HCT116 (cell line): Measurements from ENCODE around the gene ANTKMT. TPM values are rescaled to one million over a fixed set of nuclear protein-coding genes. Genes with fewer than 3 reads are reported as not detected.

Source experiments
- ATAC-seq: fragments of 200-7000 bp; cut with Tn5 transposase; 2 replicates; pipeline ENCODE4 v1.9.1; 2020; ENCODE audit warnings: mild to moderate bottlenecking, moderate library complexity
- BruUV-seq: library from RNA; stranded (reverse); fragments of 400-500 nt; replicated peaks from 2 replicates; lab custom pipeline; 2021; lab: Mats Ljungman, UMichigan
- CTCF ChIA-PET: fragments of 300-600 bp; sonication (Branson Sonifier 250); formaldehyde crosslinking; loops from one replicate; lab custom pipeline; 2021; ENCODE audit warnings: antibody characterized with exemption; lab: Charles Lee
- POLR2A ChIA-PET: fragments of 300-600, 350-600 bp; sonication (Branson Sonifier 250); formaldehyde crosslinking; loops from one replicate; lab custom pipeline; 2021; ENCODE audit warnings: antibody characterized with exemption; lab: Charles Lee
- RAD21 ChIA-PET, 2 experiments: fragments of 300-600 bp; sonication (Branson Sonifier 250); formaldehyde crosslinking; loops; one replicate each; lab custom pipeline; 2023; ENCODE audit warnings: low total read pairs in 2 of 2; ENCODE audit not compliant: uncharacterized antibody in 2 of 2, unreplicated experiment in 2 of 2, low non-redundant PET in 1 of 2; lab: Charles Lee
- DNase-seq: peaks from one replicate; pipeline ENCODE4 v3.0.0-alpha.2; 2010; ENCODE audit warnings: low read depth, low spot score
- H2AFZ ChIP-seq: fragments of 200-600 bp; shearing (Covaris generic), sonication (generic); 2 replicates; pipeline ENCODE4 v1.6.1; 2017; ENCODE audit warnings: low read depth, mixed run types, mixed read lengths, antibody characterized with exemption, low read length; ENCODE audit not compliant: poor library complexity, severe bottlenecking
- H3K27ac ChIP-seq: 2 replicates; pipeline ENCODE4 v1.5.1; 2012; ENCODE audit warnings: low read depth, low read length
- H3K27me3 ChIP-seq: fragments of 200-600 bp; sonication (generic); 2 replicates; pipeline ENCODE4 v1.6.1; 2016; ENCODE audit warnings: mixed run types, low read length, mixed read lengths; ENCODE audit not compliant: insufficient read depth
- H3K36me3 ChIP-seq, 2 experiments: fragments of 200-500 bp in 1 of 2; fragments of 200-600 bp in 1 of 2; sonication (Bioruptor generic) in 1 of 2; sonication (generic) in 1 of 2; 2 replicates each; pipeline versions ENCODE4 v1.5.1 to v1.6.1; 2014 to 2016; ENCODE audit warnings: low read length in 2 of 2, inconsistent platforms in 1 of 2, mixed read lengths in 1 of 2, mixed run types in 1 of 2; ENCODE audit not compliant: insufficient read depth in 2 of 2, control insufficient read depth in 1 of 2
- H3K4me1 ChIP-seq, 2 experiments: fragments of 200-600 bp in 1 of 2; sonication (generic) in 1 of 2; 2 replicates each; pipeline versions ENCODE4 v1.5.1 to v1.6.1; 2012 to 2017; ENCODE audit warnings: low read length in 2 of 2, inconsistent platforms in 1 of 2, mild to moderate bottlenecking in 1 of 2, mixed read lengths in 1 of 2, mixed run types in 1 of 2, moderate library complexity in 1 of 2; ENCODE audit not compliant: insufficient read depth in 2 of 2, control insufficient read depth in 1 of 2
- H3K4me2 ChIP-seq: fragments of 200-600 bp; sonication (generic); 2 replicates; pipeline ENCODE4 v1.6.1; 2017; ENCODE audit warnings: mixed run types, low read length, mixed read lengths
- H3K4me3 ChIP-seq, 2 experiments: fragments of 200-600 bp in 1 of 2; sonication (generic) in 1 of 2; replicated peaks in 1 of 2; 2 replicates each; pipeline ENCODE4 v1.5.1; 2011 to 2016; ENCODE audit warnings: low read length in 2 of 2, control low read depth in 1 of 2, low read depth in 1 of 2, mild to moderate bottlenecking in 1 of 2, mixed read lengths in 1 of 2, mixed run types in 1 of 2
- H3K79me2 ChIP-seq: fragments of 200-600 bp; sonication (generic); 2 replicates; pipeline ENCODE4 v1.6.1; 2017; ENCODE audit warnings: mild to moderate bottlenecking, mixed run types, low read length, moderate library complexity, mixed read lengths; ENCODE audit not compliant: insufficient read depth
- H3K9ac ChIP-seq: fragments of 200-600 bp; sonication (generic); 2 replicates; pipeline ENCODE4 v1.6.1; 2016; ENCODE audit warnings: low read length, mixed read lengths
- H3K9me2 ChIP-seq: fragments of 200-600 bp; sonication (generic), shearing (Covaris generic); 2 replicates; pipeline ENCODE4 v1.6.1; 2017; ENCODE audit warnings: mixed run types, mild to moderate bottlenecking, moderate library complexity; ENCODE audit not compliant: insufficient read depth
- H3K9me3 ChIP-seq, 2 experiments: fragments of 200-500 bp in 1 of 2; fragments of 200-600 bp in 1 of 2; sonication (Bioruptor generic) in 1 of 2; sonication (generic) in 1 of 2; 2 replicates each; pipeline ENCODE4 v1.6.1; 2014 to 2017; ENCODE audit warnings: low read length in 2 of 2, mixed read lengths in 2 of 2, inconsistent platforms in 1 of 2, low read depth in 1 of 2, mild to moderate bottlenecking in 1 of 2, mixed run types in 1 of 2, moderate library complexity in 1 of 2; ENCODE audit not compliant: control insufficient read depth in 1 of 2, insufficient read depth in 1 of 2
- H4K20me1 ChIP-seq: fragments of 200-600 bp; sonication (generic), shearing (Covaris generic); 2 replicates; pipeline ENCODE4 v1.6.1; 2017; ENCODE audit warnings: mixed run types, mild to moderate bottlenecking, moderate library complexity; ENCODE audit not compliant: insufficient read depth
- CBX3 ChIP-seq: IDR thresholded peaks from 2 replicates; pipeline ENCODE4 v1.6.1; 2012; ENCODE audit warnings: low read depth
- ELF1 ChIP-seq: IDR thresholded peaks from 2 replicates; pipeline ENCODE4 v1.6.1; 2012; ENCODE audit warnings: low read depth, borderline replicate concordance
- EZH2 ChIP-seq: fragments of 200-600 bp; sonication (generic); IDR thresholded peaks from 2 replicates; pipeline ENCODE4 v1.6.1; 2017; ENCODE audit warnings: antibody characterized with exemption, mixed run types
- JUND ChIP-seq: IDR thresholded peaks from 2 replicates; pipeline ENCODE4 v1.6.1; 2012
- RAD21 ChIP-seq: IDR thresholded peaks from 2 replicates; pipeline ENCODE4 v1.6.1; 2012; ENCODE audit warnings: low read depth, mild to moderate bottlenecking
- SRF ChIP-seq: IDR thresholded peaks from 2 replicates; pipeline ENCODE4 v1.6.1; 2012; ENCODE audit warnings: low read depth
- intact Hi-C: fragments of 100-400 bp; cut with micrococcal nuclease; formaldehyde crosslinking; loops from 2 replicates; pipeline ENCODE4 v1.10.0; 2022
- total RNA-seq: library from RNA; stranded (reverse); gene quantifications from one replicate; pipeline ENCODE4 v1.2.1, GENCODE V29; 2021; ENCODE audit not compliant: unreplicated experiment
- TF ChIP-seq, protein P1 (sequence below): IDR thresholded peaks from 2 replicates; pipeline ENCODE4 v1.6.1; 2012; ENCODE audit warnings: low read depth
- TF ChIP-seq, protein P2 (sequence below), 3 experiments: fragments of 200-600 bp in 1 of 3; sonication (generic) in 1 of 3; IDR thresholded peaks in 2 of 3; conservative IDR thresholded peaks in 1 of 3; 2 replicates each; pipeline ENCODE4 v1.5.1; 2012 to 2017; ENCODE audit warnings: low read depth in 2 of 3, low read length in 2 of 3, antibody characterized with exemption in 1 of 3, borderline replicate concordance in 1 of 3, control low read depth in 1 of 3, mild to moderate bottlenecking in 1 of 3, mixed read lengths in 1 of 3, mixed run types in 1 of 3, moderate library complexity in 1 of 3; ENCODE audit not compliant: insufficient read depth in 1 of 3

The ANTKMT gene
- total RNA-seq, 1 experiment from 2014 or later: 65.4 TPM

DNA sequence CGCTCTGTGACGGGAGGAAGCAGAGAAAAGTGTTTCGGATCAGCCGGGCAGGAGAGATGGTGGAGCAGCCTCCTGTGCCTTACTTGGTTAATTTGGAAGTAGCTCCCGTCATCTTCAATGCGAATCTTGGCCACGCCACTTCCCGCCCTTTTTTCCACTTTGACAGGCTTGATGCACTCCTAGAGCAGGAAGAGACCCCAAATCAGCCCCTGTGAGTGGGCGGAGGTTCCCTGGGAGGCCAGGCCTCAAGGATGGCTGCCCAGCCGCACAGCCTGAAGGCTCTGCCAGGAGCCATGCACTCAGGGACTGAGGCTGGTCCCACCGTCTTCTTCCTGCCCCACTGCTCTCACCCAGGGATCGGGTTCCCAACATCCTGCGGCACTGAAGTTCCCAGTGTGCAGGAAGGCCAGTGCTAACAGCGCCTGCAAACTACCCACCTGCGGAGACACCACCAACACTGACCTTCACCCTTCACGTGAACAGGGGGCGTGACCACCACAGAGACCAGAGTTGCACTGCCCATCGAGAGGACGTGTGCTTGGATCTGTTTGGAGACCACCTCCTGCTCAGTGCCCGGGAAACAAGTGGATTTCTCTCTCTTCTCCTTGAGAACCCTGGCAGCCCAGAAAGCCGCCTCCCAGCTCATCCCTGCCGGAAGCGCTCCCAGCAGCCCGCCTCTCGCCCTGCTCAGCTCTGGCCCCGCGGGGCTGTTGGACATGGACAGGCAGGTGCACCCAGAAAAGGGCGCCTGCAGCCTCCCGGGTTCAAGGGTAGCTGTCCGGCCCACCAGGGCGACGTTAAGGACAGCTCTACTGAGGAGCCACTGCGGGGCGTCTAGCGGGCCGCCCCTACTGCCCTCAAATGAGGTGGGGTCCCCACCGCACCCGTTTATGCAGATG is 18.9 kb downstream of the ANTKMT start:
- ATAC-seq (peak; percentile 20; the same call in 1 of the 2 replicates), DNase-seq (no peak)
- no peaks in the 10 kb centered on the region for H3K9me2 ChIP-seq
- H3K27ac ChIP-seq: peak overlapping the region; percentile 62
- H2AFZ ChIP-seq: no peak overlapping the region
- ChIA-PET CTCF (interaction anchor here (1.4 to 2.2 kb wide), 2 partner anchors 11 kb away, joined by 7 to 9 read pairs; no protein-coding TSS in a partner anchor), POLR2A (interaction anchor here (0.7 to 1.4 kb wide), 3 partner anchors 12 to 19 kb away, joined by 3 to 5 read pairs (median 4); partner anchors contain the start of gene ANTKMT)
- H3K4me1 ChIP-seq: peaks cover 8 to 21% of the 10 kb centered on the region in 2 experiments
- peak overlapping the region; percentile 90 for H3K9ac ChIP-seq
- intact Hi-C loops: no loop called here
- peaks cover 12% of the 10 kb centered on the region; the same call in 1 of the 2 replicates for H3K79me2 ChIP-seq
- H3K9me3 ChIP-seq: no peaks in the 10 kb centered on the region
- peak overlapping the region; percentile 84 to 90 for H3K4me3 ChIP-seq
- no peaks in the 10 kb centered on the region for H3K27me3 ChIP-seq
- peaks cover 6 to 14% of the 10 kb centered on the region in 2 experiments for H3K36me3 ChIP-seq
- TF ChIP-seq RAD21 (no peak), JUND (no peak), EZH2 (no peak), CBX3 (no peak), ELF1 (no peak), SRF (no peak)
- TF ChIP-seq, protein P1, sequence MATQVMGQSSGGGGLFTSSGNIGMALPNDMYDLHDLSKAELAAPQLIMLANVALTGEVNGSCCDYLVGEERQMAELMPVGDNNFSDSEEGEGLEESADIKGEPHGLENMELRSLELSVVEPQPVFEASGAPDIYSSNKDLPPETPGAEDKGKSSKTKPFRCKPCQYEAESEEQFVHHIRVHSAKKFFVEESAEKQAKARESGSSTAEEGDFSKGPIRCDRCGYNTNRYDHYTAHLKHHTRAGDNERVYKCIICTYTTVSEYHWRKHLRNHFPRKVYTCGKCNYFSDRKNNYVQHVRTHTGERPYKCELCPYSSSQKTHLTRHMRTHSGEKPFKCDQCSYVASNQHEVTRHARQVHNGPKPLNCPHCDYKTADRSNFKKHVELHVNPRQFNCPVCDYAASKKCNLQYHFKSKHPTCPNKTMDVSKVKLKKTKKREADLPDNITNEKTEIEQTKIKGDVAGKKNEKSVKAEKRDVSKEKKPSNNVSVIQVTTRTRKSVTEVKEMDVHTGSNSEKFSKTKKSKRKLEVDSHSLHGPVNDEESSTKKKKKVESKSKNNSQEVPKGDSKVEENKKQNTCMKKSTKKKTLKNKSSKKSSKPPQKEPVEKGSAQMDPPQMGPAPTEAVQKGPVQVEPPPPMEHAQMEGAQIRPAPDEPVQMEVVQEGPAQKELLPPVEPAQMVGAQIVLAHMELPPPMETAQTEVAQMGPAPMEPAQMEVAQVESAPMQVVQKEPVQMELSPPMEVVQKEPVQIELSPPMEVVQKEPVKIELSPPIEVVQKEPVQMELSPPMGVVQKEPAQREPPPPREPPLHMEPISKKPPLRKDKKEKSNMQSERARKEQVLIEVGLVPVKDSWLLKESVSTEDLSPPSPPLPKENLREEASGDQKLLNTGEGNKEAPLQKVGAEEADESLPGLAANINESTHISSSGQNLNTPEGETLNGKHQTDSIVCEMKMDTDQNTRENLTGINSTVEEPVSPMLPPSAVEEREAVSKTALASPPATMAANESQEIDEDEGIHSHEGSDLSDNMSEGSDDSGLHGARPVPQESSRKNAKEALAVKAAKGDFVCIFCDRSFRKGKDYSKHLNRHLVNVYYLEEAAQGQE: no peak
- TF ChIP-seq, protein P2, sequence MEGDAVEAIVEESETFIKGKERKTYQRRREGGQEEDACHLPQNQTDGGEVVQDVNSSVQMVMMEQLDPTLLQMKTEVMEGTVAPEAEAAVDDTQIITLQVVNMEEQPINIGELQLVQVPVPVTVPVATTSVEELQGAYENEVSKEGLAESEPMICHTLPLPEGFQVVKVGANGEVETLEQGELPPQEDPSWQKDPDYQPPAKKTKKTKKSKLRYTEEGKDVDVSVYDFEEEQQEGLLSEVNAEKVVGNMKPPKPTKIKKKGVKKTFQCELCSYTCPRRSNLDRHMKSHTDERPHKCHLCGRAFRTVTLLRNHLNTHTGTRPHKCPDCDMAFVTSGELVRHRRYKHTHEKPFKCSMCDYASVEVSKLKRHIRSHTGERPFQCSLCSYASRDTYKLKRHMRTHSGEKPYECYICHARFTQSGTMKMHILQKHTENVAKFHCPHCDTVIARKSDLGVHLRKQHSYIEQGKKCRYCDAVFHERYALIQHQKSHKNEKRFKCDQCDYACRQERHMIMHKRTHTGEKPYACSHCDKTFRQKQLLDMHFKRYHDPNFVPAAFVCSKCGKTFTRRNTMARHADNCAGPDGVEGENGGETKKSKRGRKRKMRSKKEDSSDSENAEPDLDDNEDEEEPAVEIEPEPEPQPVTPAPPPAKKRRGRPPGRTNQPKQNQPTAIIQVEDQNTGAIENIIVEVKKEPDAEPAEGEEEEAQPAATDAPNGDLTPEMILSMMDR (IDR thresholded peaks at IDR 0.05 in 2 of 3, conservative IDR thresholded peaks at IDR 0.05 in 1 of 3; ENCODE audit: borderline replicate concordance in 1 of 3, insufficient read depth in 1 of 3, low read depth in 2 of 3, low read length in 2 of 3): no peak
- TF ChIP-seq, all 23 proteins: peak for 0
- Histone ChIP-seq H4K20me1 (no peaks in the 10 kb centered on the region), H3K4me2 (peak overlapping the region; percentile 95)
- no TSS peak for BruUV-seq
- RAD21 ChIA-PET: interaction anchor here in 1 of 2 experiments (1.4 kb wide), 1 partner anchor 21 kb away, joined by 5 read pairs; the partner anchor contains the start of gene MSLN
